ENCODE data around the gene MAP3K12. TPM values are rescaled to one million over a fixed set of nuclear protein-coding genes. Genes with fewer than 3 reads are reported as not detected.

MAP3K12 gene
- total and polyA plus RNA-seq, 2 of the 13 experiments (the other 11 are each of a cell fraction or from before 2014, with no cell fraction given): 0.20 to 1.1 TPM

GRCh38 chr12:53451661-53452158 is 47.5 kb downstream of the MAP3K12 start, which contains the start of gene PCBP2 (continued):
- peak; percentile 58 for TF ChIP-seq MAX (IDR thresholded peaks at IDR 0.05)
- peak; percentile 70; the same call in 1 of the 2 replicates for TF ChIP-seq ZNF761 (CRISPR knock-in tag; conservative IDR thresholded peaks at IDR 0.05)
- no peak; the same call in 1 of the 2 replicates for TF ChIP-seq ZMYM3 (CRISPR knock-in tag; IDR thresholded peaks at IDR 0.05)
- TF ChIP-seq ZNF331 (CRISPR knock-in tag; IDR thresholded peaks at IDR 0.05): peak; percentile 89
- TF ChIP-seq ZNF484 (CRISPR knock-in tag; IDR thresholded peaks at IDR 0.05; ENCODE audit: borderline replicate concordance, low read depth): no peak
- peak; percentile 64; the same call in 1 of the 2 replicates for TF ChIP-seq ZKSCAN8 (CRISPR knock-in tag; IDR thresholded peaks at IDR 0.05; ENCODE audit: borderline replicate concordance)
- peak; percentile 77 for TF ChIP-seq SP2 (CRISPR knock-in tag; IDR thresholded peaks at IDR 0.05)
- TF ChIP-seq ZNF282 (IDR thresholded peaks at IDR 0.05; ENCODE audit: partially characterized antibody): no peak
- TF ChIP-seq TFDP1 (CRISPR knock-in tag; IDR thresholded peaks at IDR 0.05; ENCODE audit: borderline replicate concordance): peak; percentile 69; the same call in 1 of the 2 replicates
- TF ChIP-seq NFE2 (CRISPR knock-in tag; IDR thresholded peaks at IDR 0.05): no peak
- no peak for TF ChIP-seq ZNF781 (CRISPR knock-in tag; IDR thresholded peaks at IDR 0.05; ENCODE audit: borderline replicate concordance, not compliant biosample characterization)
- peak; percentile 57; the same call in 1 of the 2 replicates for TF ChIP-seq ZSCAN5A (CRISPR knock-in tag; IDR thresholded peaks at IDR 0.05; ENCODE audit: borderline replicate concordance)
- peak; percentile 23; the same call in 1 of the 2 replicates for TF ChIP-seq MXD3 (CRISPR knock-in tag; IDR thresholded peaks at IDR 0.05)
- TF ChIP-seq NONO (IDR thresholded peaks at IDR 0.05): no peak
- TF ChIP-seq NONO (CRISPR knock-in tag; conservative IDR thresholded peaks at IDR 0.05): peak; percentile 93
- no peak for TF ChIP-seq RARG (CRISPR knock-in tag; IDR thresholded peaks at IDR 0.05; ENCODE audit: low read depth)
- TF ChIP-seq CCAR2 (optimal IDR thresholded peaks at IDR 0.05; ENCODE audit: low read depth, low read length): peak; percentile 97
- peak; percentile 93 for TF ChIP-seq ELF1 (CRISPR knock-in tag; IDR thresholded peaks at IDR 0.05)
- no peak for TF ChIP-seq ZNF7 (CRISPR knock-in tag; IDR thresholded peaks at IDR 0.05)
- peak; percentile 53; the same call in 1 of the 2 replicates for TF ChIP-seq RFXAP (CRISPR knock-in tag; IDR thresholded peaks at IDR 0.05; ENCODE audit: borderline replicate concordance)
- TF ChIP-seq TBX2 (CRISPR knock-in tag; IDR thresholded peaks at IDR 0.05; ENCODE audit: borderline replicate concordance): peak; percentile 69
- TF ChIP-seq SAFB2 (CRISPR knock-in tag; IDR thresholded peaks at IDR 0.05; ENCODE audit: borderline replicate concordance, low read depth): no peak

Measured in HepG2 (cell line).